GM10266 (cell line): ENCODE results near the gene ARL16.

Experiments used
- DNase-seq: peaks from one replicate; pipeline ENCODE4 v3.0.0; 2012; ENCODE audit errors: extremely low spot score
- CTCF ChIP-seq: IDR thresholded peaks from 2 replicates; pipeline ENCODE4 v1.5.1; 2012; ENCODE audit warnings: mild to moderate bottlenecking, low read depth; ENCODE audit not compliant: control insufficient read depth, insufficient read depth; ENCODE audit errors: missing control alignments

The ARL16 gene

DNA sequence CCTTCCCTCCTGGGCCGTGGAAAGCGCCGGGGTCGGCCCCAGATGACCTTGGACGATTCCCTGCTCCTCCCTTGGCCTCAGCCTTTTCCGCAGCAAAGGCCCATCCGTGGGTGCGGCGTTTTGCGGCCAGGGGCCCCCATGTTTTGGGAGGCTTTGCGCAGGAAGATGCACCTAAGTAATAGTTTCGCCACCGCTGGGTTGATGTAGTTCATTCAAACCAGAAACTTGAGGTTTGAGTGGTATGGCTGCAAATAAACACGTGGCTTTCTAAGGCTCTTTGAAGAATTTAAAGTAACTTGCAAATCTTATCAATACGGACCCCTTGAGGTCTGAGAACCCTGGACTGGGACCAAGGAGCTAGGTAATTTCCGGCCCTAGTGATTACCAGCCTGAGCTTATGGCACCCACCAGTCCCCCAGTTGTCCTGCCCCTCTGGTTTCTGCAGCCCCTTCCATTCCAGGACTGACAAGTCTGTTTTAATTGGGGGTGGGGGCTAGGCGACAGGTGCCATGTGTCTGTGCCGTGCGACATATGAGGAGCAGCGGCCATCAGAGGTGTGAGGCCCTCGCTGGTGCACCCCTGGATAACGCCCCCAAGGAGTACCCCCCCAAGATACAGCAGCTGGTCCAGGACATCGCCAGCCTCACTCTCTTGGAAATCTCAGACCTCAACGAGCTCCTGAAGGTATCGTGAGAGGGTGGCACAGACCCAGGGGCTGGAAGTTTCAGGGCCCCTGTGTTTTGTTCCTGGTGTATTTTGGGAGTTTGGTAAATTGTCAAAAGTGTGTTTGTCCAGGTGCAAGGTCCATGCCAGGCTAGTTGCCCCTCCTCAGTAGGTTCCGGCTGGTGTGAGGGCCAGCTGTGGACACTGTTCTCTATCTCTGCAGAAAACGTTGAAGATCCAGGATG, 20.4 kb upstream of the ARL16 start:
- no peak for DNase-seq
- TF ChIP-seq CTCF: no peak

DNA sequence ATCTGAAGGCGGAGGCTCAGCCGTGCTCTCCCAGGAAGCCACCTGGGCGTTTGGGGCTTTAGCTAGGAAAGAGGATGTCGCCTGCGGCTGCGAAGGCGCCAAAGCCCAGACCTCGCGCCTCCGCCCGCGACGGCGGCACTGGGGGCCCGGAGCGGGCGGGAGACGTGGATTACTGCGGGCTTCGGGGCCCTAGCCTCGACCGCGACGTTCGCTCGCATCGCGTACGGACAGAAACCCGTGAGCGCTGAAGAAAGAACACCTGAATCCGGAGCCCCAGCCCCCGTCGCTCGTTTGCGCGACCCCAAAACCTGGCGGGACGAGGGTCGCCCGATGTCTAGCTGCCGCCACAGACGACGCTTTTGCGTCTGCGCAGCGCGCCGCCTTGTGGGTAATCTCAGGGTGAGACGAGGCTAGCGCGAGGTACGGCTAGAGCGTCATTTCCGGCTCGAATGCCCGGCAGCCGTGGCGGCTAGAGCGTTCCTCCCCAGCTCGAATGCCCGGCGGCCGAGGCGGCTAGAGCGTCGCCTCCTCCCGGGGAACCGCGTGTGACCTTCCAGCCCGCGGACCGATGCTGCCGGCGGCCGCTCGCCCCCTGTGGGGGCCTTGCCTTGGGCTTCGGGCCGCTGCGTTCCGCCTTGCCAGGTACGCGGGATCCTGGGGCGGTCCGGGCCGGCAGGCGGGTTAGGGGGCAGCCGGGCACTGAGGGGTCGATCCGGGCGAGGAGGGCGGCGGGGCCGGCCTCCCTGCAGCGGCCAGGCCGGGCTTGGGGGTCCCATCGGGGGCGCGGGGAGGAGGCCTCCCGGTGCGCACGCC, 19.5 kb upstream of the ARL16 start, which contains the start of gene MRPL12:
TSS of gene MRPL12 (plus strand) at position 434 of the 813 bp plus-strand sequence. CDS start at position 569, 135 bp downstream.
- peak; percentile 1 for TF ChIP-seq CTCF
- peak; percentile 99 for DNase-seq

GRCh38 chr17:81701288-81702071, 17.9 kb upstream of the ARL16 start:
- no peak for DNase-seq
- TF ChIP-seq CTCF: peak; percentile 13

DNA sequence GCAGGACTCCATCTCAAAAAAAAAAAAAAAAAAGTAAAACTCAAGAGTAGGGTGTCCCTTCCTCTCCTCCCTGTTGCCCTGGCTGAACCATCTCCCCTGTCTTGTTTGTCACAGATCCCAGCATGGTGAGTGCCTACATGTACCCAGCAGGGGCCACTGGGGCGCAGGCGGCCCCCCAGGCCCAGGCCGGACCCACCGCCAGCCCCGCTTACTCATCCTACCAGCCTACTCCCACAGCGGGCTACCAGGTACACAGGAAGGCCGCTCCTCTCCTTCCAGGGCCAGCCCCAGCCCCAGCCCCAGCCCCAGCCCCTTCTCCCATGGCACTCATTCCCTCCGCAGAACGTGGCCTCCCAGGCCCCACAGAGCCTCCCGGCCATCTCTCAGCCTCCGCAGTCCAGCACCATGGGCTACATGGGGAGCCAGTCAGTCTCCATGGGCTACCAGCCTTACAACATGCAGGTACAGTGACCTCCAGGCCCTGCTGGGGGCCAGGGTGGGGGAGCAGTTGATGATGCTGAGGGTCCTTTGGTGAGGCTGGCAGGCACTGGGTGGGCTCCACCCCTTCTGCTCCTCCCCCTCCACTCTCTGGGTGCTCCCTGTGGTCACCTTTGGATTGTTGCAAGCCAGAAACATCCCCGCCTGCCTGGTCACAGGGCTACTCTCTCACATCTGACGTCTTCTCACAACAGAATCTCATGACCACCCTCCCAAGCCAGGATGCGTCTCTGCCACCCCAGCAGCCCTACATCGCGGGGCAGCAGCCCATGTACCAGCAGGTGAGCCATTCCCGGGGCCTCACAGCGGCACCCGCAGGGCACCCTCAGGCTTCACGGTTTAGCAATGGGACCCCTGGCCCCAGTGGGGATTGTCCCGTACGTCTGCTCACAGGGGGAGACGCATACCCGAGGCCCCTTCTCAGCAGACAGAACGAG, 17.0 kb upstream of the ARL16 start:
- no peak for TF ChIP-seq CTCF

DNA sequence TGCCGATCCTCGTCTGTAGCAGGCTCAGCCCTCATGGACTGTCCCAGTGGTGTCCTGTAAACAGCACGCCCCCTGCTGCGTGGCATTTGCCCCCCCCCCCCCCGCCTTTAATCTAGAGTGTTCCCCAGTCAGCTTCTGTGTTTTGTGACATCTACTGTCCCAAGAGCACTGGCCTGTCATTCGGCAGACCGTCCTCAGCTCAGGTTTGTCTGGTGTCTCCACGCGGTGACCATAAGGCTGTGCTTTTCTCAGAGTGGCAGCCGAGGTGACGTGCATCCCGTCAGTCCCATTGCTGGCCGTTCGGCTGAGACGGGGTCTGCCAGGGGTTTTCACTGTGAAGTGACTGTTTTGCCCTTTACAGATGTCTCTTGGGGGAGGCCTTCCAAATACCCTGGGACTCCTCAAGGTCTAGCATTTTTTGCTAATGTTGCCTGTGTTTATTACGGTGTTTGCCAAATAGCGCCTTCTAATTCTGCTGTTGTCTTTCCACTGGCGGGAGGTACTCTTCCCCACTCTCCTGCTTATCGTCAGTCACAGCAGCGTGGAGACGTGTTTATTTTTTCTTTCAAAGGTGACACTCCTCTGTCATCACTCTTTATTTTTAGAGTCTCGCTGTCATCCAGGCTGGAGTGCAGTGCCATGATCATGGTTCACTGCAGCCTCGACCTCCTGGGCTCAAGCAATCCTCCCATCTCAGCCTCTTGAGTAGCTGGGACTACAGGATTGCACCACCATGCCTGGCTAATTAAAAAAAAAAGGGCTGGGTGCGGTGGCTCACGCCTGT, 13.9 kb upstream of the ARL16 start:
- DNase-seq: no peak
- no peak for TF ChIP-seq CTCF

More for the DNA sequence above, 17.0 kb upstream of the ARL16 start:
- no peak for DNase-seq
